Eye (tissue), 1 donor: Measurements from ENCODE around the gene BCL7A.
"Not testable (repeated sequence)": the region's sequence is repeated elsewhere in the genome, so short reads cannot be mapped to it uniquely, and the experiment has no call there.

Source experiments
- DNase-seq: peaks from one replicate; pipeline ENCODE4 v3.0.0-alpha.2; 2015

Gene BCL7A

DNA sequence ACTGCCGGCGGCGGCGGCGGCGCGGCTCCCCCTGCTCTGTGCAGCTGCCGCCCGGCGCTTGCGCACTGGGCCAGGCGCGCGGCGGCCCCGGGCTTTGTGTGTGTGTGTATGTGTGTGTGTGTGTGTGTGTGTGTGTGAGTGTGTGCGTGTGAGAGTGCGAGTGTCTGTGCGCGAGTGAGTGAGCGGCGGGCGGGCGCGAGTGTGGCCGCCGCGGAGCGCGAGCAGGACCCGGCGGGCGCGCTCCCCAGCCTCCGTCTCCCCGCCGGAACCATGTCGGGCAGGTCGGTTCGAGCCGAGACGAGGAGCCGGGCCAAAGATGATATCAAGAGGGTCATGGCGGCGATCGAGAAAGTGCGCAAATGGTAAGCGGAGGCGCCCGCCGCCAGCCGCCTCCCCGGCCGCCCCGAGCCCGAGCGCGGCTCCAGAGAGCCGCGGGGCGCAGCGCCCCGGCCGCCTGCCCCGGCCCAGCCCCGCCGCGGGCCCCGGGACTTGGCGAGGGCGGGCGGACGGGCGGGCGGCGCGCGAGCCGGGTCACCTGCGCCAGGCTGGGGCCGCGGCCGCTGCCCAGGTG is at the start of gene BCL7A:
TSS of gene BCL7A (plus strand) at position 63 of the 571 bp plus-strand sequence. CDS start at position 271, 208 bp downstream.
- peak; percentile 93 for DNase-seq

- DNase-seq = no peak
Measured at GRCh38 chr12:121974026-121974985, 47.4 kb upstream of the BCL7A start.

- peak; percentile 87 for DNase-seq
Measured at GRCh38 chr12:121975021-121975420, 46.7 kb upstream of the BCL7A start.

DNA sequence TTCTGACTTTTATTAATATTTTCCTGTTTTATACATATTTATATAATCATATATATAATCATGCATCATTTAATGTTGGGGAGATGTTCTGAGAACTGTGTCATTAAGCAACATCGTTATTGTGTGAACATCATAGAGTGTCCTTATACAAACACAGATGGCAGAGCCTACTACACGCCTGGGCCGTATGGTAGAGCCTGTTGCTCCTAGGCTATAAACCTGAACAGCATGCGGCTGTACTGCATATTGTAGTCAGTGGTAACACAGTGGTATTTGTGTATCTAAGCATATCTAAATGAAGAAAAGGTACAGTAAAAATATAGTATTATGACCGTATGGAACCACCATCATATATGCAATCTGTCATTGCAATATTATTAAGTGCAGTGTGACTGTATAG is 44.7 kb upstream of the BCL7A start:
- no peak for DNase-seq

GRCh38 chr12:121980191-121980891 is 41.3 kb upstream of the BCL7A start:
- DNase-seq = no peak

DNA sequence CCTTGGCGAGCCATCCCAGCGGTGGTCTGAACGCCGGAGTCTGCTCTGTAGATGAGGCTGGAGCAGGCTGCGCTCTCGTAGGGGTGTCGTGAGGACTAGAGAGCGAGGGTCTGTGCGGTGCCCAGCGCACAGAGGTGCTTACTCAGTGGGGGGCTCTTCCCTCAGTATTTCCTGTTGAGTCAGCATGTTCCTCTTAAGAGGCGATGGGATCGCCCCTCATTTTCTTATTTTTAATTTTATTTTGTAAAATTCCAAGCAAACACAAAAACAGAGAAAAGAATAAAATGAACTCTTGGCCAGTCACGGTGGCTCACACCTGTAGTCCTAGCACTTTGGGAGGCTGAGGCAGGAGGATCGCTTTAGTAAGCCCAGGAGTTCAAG is 40.8 kb upstream of the BCL7A start:
- no peak for DNase-seq

GRCh38 chr12:121981456-121981855 is 40.2 kb upstream of the BCL7A start:
- no peak for DNase-seq

- DNase-seq = no peak
Measured at GRCh38 chr12:121982950-121983349, 38.7 kb upstream of the BCL7A start.

DNA sequence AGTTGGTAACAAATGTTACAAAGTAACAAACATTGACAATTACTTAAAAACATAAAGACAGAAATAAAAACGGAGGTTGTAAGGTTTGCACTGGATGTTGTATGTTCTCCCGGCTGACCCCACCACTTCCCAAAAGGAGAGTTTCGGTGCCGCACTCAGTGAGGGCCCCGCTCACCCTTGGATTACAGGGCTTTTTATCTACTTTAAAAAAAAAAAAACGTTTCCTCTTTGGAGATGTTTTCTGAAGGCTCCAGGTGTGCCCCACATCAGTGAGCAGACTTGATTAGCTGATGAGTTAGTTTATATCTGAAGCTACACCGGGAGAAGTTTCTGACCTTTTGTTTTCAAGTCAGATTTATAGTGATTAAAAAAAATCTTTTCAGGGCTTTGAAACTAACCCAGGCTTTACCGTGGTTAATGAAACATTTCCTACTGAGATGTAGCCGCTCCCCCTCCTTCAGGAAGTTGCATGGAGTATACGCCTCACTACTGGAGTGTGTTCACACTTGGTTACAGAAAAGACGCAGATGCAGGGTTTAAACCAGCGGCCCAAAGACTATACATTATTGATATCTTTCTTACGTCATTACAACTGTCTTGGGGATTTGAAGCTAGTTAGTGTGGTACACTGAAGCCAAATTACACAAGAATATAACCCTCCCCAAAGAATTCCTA is 38.0 kb upstream of the BCL7A start:
- DNase-seq = peak; percentile 76

GRCh38 chr12:121986489-121987245 is 35.0 kb upstream of the BCL7A start:
- no peak for DNase-seq

GRCh38 chr12:121988519-121988918 is 33.2 kb upstream of the BCL7A start:
- not testable (repeated sequence) for DNase-seq

GRCh38 chr12:121989276-121990113 is 32.2 kb upstream of the BCL7A start:
- no peak for DNase-seq

DNA sequence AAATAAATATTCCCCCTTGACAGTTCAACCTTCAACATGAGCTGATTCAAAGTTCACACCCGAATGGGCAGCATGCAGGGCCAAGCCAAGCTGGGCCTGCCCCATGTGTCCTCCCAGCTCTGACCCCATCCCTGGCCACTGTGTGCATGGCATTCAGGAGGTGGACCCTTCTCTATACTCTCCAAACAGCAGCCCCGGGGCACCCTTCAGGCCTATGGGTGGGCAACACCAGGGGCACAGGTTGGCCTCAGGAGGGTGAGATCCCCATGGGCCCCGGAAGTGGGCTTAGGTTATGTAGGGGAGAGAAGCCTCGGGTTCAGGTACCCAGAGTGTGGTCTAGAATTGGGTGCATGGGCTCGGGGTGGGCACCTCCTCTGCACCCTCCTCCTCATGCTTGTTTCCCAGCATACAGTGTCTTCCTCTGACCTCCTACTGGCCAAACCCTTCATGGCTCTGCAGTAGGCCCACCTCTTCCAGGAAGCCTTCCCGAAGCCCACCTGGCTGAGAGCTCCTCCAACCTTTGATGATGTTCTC is 31.5 kb upstream of the BCL7A start:
- DNase-seq = no peak

DNA sequence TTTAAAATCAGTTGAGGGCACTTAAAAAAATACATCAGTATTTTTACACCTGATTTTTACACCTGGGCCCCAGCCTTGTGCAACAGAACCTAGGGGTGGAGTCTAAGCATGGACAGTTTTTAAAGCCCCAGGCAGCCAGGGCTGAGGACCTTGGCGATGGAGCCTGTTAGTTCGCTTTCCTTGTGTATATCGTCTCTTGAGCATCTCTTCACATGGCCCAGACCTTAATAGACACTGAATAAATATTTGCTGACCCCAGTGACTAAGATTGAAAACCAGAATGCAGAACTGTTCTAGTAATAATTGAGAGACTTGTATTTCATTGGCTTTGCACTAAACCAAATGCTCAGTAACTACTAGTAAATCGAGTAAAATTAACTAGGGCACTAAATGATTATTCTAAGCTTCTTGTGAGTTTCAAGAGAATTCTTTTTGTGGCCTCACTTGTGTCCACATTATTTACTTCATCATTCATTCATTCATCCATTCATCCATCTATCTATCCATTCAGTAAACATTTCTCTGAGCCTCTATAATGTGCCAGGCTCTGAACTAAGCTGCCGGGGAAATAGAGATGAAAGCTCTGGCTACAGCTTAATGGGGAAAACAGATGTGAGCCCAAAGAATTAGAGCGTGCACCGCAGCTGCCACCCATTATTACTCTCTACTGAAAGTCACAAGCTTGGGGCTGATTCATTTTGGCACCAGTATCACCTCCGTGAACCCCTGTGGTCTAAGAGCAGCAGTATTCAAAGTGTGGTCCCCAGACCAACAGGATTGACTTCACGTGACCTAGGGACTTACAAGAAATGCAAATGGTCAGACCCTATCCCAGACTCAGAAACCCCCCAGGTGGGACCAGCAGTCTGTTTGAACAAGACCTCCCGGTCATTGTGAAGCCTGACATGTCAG is 30.7 kb upstream of the BCL7A start:
- peak; percentile 72 for DNase-seq

DNA sequence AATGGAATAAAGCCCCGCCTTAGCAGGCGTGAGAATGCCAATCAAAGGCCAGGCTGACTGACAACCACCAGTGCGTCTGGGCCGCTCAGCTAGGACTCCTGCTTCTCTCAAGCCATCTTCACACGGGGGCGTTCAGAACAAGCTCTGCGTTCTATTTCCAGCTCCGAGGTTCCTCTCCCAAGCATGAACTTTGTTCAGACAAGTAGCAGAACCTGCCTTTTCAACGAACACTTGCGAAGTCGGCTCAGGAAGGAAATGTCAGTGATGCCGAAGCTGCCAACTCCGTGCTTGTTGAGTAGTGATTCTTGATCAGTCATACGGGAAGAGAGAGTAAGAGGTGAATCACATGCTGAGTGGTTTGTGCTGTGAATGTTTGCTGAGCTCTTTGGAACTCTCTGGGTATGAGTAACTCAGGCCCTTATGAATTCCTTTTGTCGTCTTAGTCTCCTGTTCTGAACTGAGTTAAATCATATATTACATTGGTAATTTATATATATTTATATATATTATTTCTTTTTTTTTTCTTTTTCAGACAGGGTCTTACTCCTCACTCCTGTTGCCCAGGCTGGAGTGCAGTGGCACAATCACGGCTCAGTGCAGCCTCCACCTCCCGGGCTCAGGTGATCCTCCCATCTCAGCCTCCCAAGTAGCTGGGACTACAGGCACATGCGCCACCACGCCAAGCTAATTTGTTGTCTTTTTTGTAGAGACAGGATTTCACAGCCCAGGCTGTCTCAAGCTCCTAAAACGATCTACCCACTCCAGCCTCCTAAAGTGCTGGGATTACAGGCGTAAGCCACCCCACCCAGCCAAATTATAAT is 29.4 kb upstream of the BCL7A start:
- peak; percentile 28 for DNase-seq

GRCh38 chr12:121996050-121996944 is 25.4 kb upstream of the BCL7A start:
- no peak for DNase-seq

- no peak for DNase-seq
Measured at GRCh38 chr12:121996945-121997612, 24.6 kb upstream of the BCL7A start.
